Uterus (tissue), 2 donors: ENCODE measurements around the gene CCDC106.

Experiments used
- CTCF ChIP-seq, 4 experiments: fragments of 200-600 bp in 2 of 4; fragments of 450-650 bp in 2 of 4; sonication (generic) in 2 of 4; IDR thresholded peaks; one replicate each; pipeline ENCODE4 v1.5.1; 2016 to 2019; ENCODE audit warnings: antibody characterized with exemption in 4 of 4, mild to moderate bottlenecking in 2 of 4, moderate library complexity in 1 of 4
- POLR2A ChIP-seq, 2 donors: fragments of 450-650 bp; IDR thresholded peaks; one replicate each; pipeline ENCODE4 v1.6.1; 2016; ENCODE audit warnings: antibody characterized with exemption in 2 of 2, mild to moderate bottlenecking in 1 of 2, moderate library complexity in 1 of 2

DNA sequence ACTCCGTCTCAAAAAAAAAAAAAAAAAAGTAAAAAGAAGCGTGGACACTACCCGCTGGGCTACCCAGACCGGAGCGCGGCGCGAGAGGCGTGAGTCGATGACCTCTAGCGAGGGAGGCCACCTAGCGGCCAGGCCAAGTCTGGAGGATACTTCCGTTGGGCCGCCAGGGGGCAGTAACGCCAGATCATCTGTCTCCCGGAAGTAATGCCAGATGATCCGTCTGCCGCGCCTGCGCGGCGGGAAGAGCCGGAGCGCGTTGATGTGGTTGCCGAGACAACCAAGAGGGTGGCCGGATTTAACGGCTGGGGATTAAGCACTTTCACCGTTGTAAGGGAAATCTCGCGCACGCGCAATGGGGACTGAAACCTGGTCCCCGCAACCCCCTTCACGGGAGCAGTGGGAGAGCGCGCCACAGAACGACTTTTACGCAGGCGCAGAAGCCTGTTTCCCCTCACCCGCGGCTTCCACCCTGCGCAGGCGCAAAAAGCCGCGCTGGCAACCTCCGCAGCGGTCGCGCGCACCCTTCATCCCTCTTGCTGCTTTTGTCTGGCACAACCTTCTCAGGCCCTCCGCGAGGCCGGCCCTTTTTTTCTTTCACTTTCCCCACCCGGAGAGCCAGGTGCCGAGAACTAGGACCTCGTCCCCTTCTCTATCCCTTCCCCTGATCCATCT, 5.8 kb downstream of the CCDC106 start:
- TF ChIP-seq CTCF (IDR thresholded peaks at IDR 0.05) (peak; percentile 94 to 100 (median 99)), POLR2A (IDR thresholded peaks at IDR 0.05) (peak; percentile 76 to 92)
